ENCODE data around the gene SHTN1.

Gene SHTN1

DNA sequence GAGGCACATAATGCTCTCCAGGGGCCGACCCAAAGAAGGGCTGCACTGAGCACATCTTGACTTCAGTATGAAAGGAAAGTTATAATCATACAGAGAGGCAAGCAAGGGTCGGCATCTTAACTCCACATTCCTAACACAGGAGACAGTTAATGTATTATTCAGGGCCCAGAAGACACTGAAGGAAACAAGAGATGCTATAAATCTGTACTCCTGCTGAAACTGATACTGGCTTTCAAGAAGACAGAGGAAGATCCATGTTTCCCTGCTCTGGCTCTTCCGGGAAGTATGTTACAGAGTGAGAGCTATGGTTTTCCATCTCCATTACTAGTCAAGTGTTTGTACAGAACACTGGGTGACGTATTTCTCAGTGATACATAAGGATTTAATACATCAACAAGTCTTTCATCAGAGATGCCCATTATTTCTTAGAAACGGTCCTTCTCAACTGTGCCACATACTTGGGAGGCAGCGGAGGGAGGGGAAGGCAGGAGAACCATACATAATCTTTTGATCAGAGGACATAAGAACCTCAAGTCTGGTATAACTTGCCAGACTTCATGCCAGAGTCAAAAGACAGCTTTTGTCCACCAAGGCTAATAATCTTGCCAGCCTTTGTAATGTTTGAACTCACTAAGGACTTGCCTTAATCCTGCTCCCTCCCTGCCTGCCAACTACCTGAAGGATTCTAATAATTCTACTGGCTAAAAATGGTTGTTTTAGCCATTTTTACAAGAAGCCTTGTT, 97.6 kb downstream of the SHTN1 start:
- no peak overlapping the region for H3K4me3 ChIP-seq (ENCODE audit: low read depth, low read length)
- TF ChIP-seq, protein P1, sequence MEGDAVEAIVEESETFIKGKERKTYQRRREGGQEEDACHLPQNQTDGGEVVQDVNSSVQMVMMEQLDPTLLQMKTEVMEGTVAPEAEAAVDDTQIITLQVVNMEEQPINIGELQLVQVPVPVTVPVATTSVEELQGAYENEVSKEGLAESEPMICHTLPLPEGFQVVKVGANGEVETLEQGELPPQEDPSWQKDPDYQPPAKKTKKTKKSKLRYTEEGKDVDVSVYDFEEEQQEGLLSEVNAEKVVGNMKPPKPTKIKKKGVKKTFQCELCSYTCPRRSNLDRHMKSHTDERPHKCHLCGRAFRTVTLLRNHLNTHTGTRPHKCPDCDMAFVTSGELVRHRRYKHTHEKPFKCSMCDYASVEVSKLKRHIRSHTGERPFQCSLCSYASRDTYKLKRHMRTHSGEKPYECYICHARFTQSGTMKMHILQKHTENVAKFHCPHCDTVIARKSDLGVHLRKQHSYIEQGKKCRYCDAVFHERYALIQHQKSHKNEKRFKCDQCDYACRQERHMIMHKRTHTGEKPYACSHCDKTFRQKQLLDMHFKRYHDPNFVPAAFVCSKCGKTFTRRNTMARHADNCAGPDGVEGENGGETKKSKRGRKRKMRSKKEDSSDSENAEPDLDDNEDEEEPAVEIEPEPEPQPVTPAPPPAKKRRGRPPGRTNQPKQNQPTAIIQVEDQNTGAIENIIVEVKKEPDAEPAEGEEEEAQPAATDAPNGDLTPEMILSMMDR (IDR thresholded peaks at IDR 0.05; ENCODE audit: low read depth, low read length): no peak

DNA sequence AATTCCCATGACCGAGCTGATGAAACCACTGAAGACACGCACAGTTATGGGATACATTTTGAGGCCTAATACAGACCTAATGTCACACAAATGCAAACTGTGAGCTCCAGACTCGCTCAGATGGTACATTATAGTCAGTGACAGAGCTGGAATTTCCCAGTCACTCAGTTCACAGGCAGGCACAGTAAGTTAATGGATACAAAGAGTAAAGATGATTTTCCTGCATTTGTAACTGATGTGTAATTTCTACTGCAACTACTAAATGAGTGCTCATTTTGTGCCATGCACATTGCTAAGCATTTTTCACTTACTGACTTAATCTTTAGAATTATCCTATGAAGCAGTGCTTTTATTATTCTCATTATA, 99.2 kb downstream of the SHTN1 start:
- no peak overlapping the region for H3K4me3 ChIP-seq (ENCODE audit: low read depth, low read length)
- TF ChIP-seq, protein P1 (IDR thresholded peaks at IDR 0.05; ENCODE audit: low read depth, low read length): no peak

DNA sequence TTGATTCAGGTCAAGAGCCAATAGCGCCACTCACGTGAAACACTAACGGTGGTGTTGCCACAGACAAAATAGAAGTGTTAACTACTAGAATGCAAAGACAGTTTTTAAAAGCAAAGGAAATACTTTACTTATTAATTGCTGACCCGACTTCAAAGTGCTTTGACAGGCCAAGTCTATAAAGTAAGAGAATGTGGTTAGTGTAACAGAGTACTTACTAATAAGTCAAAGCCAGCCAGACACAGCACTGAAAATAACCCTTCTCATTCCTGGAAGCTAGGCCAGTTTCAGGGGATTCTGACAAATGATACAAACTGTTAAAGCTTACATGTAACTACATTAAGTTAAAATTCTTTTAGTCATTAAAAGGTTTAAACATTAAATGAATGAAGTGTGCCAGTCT, 105.4 kb downstream of the SHTN1 start:
- H3K4me3 ChIP-seq (ENCODE audit: low read depth, low read length): no peak overlapping the region
- TF ChIP-seq, protein P1 (IDR thresholded peaks at IDR 0.05; ENCODE audit: low read depth, low read length): no peak

DNA sequence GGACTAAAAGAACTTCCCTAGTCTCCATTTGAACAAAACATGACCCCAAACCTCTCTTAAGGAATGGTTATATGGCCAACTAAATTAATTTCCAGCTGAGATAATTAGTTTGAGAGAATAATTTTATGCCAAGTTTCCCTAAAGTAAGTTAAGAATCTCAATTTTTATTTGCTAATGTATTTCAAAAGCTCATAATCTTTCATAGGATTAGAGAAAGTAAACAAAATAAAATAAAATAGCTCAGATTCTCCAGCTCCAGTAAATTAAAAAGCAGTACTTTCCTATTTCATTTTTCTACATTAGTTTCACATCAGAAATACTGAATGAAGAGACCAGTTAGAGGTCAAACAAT, 111.3 kb downstream of the SHTN1 start:
- H3K4me3 ChIP-seq (ENCODE audit: low read depth, low read length): no peak overlapping the region
- TF ChIP-seq, protein P1 (IDR thresholded peaks at IDR 0.05; ENCODE audit: low read depth, low read length): no peak

DNA sequence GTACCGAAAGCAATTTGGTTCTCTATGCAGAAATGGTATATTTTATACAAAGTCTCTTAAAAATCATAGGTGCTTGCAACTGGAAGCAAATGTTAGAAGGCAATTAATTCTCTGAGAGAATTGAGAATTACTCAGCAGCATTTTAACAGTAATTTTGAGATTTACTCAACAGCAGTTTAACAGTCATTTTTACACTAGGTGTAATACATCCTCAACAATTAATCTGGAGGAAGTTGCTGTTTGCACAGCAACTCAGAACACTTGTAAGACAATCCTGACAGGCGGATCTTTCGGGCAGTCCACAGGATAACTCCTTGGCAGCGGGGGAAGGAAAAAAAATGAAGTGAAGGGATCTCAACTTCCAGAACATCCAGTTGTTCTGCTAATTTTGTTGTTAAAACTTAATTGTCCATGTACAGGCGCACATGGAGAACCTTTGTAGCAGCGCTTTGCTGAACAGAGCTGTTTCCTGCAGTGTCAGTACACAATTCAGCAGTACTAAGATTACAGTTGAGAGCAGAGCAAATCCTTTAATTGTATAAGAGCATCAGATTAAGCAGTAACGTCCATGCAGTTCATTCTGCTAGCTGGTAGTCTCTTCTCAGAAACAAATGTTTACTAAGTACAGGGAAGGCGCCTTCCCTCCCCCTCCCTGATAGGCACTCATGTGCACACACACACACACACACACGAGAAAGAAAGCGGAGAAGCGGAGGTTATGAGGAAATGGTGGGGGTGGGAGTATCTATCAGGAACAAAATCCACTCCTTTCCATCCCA, 111.9 kb downstream of the SHTN1 start:
- TF ChIP-seq, protein P1 (IDR thresholded peaks at IDR 0.05; ENCODE audit: low read depth, low read length): no peak
- H3K4me3 ChIP-seq (ENCODE audit: low read depth, low read length): no peak overlapping the region

DNA sequence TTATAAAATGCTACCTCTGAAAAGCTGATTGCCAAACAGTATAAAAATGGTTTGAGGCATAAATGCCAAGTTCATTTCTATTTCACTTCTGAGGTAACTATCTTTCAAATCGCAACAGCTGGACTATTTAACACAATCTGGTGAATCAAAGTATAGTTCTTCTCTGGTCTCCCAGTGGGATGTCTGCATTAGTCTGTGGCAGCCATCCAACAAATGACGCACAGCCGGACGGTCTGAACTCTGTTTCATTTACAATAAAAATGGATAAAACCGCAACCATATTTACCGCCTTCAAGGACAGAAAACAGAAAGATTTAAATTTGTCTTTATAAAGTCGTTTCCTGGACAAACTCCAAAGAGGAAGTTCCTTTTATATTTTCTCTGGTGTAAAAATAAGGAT, 113.8 kb downstream of the SHTN1 start:
- no peak overlapping the region for H3K4me3 ChIP-seq (ENCODE audit: low read depth, low read length)
- TF ChIP-seq, protein P1 (IDR thresholded peaks at IDR 0.05; ENCODE audit: low read depth, low read length): no peak

DNA sequence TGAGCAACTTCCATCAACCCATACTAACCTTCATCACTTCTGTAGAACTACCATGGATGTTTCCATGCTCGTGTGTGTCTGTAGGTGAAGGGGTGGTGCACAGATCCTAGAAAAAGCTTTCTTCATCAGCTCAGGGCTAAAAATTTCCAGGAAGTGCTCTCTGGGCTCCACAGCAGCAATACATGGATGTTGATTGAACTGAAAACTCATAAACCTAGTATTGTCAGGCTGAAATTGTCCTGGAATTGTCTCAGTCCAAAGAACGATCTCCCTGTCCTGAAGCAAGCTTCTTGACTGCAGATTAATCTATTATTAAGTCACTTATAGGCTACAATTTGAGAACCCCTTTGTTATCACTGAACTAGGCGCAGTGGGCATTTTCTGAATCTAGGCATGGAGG, 115.9 kb downstream of the SHTN1 start:
- TF ChIP-seq, protein P1 (IDR thresholded peaks at IDR 0.05; ENCODE audit: low read depth, low read length): no peak
- no peak overlapping the region for H3K4me3 ChIP-seq (ENCODE audit: low read depth, low read length)
